GM11168 (cell line): Measurements from ENCODE around the gene CADPS.

Source experiments
- in situ Hi-C: fragments of 300-500 bp; cut with MboI; formaldehyde crosslinking; loops from one replicate; pipeline ENCODE4 v1.12.0; 2022; ENCODE audit warnings: low sequenced_read_pairs; ENCODE audit not compliant: unreplicated experiment

CADPS gene

DNA sequence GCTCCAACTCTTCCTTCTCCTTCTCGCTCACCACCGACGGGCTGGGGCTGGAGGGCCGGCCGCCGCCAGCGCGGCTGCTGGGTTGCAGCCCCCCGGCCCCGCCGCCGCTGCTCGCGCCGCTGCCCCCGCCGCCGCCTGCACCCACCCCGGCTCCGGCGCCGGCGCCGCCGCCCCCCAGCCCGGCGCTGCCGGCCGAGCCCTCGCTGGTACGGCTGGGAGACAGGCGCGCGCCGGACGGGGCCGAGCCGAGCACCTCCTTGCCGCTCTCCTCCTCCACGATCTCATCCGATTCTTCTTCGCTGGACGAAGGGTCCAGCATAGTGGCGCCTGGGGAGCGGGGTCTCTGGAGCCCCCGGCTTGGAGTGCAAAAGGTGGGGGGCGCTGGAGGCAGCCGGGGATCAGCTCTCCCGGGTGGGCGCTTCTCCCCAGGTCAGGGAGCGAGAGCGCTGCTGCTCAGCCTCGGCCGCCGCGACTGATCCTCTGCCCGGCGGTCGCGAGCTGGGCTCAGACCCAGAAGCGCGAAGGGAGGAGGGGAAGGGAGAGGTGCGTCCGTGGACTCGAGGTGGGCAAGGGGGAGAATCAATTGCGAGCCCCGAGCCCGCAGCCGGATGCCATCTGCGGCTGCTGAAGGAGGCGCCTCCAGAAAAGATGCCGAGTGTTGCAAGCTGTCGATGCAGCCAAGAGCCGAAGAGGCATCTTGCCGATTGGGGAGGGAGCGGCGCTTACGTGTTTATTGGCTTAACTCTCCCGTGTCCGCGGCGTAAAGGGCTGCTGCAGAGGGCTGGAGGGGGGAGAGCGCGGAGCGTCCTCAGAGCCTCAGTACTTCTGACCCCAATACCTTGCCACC, at the start of gene CADPS:
TSS of gene CADPS (minus strand) at position 706 of the 847 bp plus-strand sequence. CDS start at position 319, 387 bp downstream.
- in situ Hi-C loops, result no loop called here

DNA sequence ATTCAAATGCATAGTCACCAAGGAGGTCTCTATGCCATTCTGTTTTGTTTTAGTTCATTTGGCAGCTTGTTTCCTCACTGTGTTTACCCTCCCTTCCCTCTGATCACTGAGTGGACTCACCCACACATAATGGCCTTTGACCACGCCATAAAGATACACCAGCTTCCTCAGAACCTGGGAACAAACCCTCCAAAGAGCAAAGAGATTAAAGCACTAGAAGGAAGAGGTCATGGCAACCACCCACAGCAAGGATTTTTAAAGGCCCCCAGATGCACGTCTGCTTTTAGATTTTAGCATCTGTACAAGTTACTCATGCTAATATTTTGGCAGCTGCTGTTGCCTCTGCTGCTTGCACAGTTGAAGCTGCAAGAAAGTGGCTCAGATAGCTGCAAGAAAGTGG, 47.9 kb upstream of the CADPS start:
- in situ Hi-C loops, result no loop called here

DNA sequence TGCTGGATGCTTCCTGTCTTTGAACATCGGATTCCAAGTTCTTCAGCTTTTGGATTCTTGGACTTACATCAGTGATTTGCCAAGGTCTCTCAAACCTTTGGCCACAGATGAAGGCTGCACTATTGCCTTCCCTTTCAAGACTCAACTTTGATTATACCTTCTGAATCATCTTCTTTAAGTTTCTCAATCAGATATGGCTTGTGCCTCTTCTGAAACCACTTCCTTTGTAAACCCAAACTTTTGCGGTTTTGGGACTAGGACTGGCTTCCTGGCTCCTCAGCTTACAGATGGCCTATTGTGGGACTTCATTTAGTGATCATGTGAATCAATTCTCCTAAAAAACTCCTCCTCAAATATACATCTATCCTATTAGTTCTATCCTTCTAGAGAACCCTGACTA, 47.1 kb upstream of the CADPS start:
- in situ Hi-C loops, result no loop called here

DNA sequence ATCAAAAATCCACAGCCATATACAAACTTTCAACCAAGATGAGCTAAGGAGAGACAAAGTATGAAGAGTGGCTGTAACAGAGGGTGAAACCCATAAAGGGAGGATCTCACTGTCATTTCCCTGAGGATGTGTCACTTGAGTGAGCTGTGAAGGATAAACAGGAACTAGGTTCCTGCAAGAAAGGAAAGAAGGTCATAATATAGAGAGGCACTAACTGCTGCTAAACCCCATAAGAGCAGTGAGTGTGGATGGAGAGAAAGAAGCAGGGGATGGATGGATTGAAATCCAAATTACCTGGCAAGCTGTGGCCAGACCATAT, 45.2 kb upstream of the CADPS start:
- in situ Hi-C loops, result no loop called here

DNA sequence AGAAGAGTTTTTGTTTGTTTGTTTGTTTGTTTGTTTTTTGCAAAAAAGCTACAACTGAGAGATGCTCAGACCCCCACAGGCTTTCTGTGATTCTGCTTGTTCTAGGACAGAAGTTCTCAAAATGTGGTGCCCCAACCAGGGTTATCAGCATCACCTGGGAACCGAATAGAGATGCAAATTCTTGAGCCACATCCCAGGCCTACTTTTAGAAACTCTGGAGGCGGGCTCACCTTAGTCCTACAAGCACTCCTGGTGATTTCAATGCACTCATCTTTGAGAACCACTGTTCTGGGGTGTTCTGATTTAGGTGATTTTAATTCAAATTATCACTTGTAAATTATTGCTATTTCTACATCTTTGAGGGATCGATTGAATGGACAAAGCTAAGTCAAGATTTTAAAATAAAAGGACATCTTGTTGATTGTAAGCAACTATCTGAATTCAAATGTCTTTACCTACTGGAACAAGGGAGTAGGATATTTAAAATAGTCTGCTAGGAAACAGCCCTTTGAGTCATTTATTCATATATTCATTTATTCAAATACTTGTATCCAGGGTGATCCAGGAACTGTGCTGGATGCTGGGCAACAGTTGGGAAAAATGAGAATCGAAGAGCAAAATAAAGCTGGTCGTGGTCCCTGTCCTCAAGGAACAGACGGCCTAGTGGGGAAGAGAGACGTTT, 44.7 kb upstream of the CADPS start:
- in situ Hi-C loops, result no loop called here

DNA sequence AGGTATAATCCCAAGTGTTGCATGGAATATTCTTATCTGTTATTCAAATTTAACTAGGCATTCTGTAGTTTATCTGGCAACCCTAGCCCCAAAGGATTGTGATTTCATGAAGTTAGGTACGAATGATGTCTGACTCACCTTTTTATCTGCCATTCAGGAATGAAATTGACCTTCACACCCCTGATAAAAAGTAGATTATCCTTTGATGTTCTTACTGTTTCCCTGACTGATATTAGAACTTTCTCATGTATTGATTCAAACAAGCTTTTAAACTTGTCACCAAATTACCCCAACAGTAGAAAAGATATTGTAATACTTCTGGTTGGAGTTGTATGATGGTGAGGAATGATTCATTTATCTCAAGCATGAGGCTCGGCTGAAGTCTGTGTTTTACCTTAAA, 43.6 kb upstream of the CADPS start:
- in situ Hi-C loops, result no loop called here

DNA sequence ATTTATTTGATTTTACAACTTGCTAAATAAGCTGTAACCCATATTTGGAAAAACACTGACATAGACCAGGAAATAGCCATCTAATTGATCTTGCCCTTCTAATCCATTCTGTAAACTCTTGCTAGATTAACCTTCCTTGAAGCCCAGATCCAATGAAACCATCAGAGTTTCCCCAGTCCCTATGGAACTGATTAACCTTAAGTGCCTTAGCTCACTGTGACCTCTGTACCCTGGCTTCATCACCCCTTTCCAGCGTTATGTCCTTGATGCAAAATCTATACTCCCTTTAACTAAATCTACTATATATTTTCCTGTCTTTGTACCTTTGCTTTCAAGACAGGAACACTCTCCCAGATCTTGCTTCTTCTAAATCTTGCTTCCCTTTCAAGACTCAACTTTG, 42.9 kb upstream of the CADPS start:
- in situ Hi-C loops, result no loop called here

DNA sequence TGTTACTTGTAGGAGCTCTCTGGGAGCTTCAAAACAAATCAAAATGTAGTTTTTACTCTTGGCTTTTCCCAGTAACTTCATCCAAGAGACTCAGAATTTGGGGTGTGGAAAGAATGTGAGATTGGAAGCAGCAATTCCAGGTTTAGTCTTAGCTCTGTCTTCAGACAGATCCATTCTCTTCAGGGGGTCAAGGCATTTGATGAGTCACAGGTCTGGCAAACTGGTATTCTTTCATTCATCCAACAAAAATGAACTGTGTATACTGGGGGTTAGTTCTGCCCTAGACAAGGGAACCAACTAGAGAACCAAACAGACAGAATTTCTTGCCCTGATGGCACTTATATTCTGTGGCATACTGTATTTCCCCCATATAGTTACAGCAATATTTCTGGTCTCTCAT, 36.3 kb upstream of the CADPS start:
- in situ Hi-C loops, result no loop called here

DNA sequence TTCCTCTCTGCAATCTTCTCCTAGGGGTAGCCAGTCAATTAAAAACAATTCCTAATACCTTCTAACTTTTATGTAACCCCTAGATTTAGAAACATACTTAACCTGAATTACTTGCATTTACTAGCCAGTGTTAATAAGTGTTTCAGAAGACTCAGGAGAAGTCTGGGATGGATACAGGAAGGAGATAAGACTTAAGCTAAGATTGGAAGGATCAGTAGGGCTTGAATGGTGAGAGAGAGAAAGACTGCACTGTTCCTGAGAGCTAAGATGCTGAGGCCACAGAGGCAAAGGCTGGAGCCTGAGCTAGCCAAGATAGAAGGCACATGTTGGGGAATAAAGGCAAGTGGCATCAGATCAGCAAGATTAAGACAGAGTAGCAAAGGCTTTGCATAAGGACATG, 30.1 kb upstream of the CADPS start:
- in situ Hi-C loops, result no loop called here

DNA sequence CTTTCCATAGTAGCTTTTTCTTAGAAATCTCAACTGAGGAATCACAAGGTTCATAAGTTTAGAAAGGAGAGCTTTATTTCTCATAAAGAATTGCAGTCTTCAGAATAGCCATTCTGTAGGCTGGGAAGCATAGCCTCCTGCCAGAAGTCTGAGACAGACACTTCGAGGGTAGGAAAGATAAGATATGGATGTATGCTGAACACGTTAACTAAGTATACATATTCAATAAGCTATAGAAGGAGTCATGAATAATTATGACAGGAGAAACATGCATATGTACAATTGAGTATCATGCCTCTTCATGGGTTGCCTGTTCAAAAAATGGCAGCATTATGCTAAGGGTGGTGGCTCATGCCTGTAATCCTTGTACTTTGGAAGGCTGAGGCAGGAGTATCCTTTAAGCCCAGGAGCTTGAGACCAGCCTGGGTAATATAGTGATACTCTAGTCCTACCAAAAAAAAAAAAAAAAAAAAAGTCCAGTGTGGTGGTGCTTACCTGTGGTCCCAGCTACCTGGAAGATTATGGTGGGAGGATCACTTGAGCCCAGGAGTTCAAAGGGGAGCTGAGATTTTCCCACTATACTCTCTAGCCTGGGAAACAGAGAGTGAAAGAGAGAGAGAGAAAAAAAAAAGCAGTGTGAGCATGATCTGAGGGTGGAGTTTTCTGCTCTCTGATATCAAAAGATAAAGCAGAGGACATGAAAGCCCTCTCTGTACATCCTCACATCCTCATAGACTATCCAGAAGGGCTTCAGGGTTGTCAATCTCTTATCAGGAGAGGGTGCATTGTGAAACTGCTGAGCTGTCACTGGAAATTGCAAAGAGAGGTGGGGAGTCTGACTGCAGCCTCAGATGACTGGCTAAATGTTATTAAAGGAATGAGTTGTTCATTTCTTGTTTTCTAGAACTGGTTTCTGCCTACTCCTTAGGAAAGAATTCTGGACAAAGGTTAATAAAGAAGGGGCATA, 23.6 kb upstream of the CADPS start:
- in situ Hi-C loops, result no loop called here

DNA sequence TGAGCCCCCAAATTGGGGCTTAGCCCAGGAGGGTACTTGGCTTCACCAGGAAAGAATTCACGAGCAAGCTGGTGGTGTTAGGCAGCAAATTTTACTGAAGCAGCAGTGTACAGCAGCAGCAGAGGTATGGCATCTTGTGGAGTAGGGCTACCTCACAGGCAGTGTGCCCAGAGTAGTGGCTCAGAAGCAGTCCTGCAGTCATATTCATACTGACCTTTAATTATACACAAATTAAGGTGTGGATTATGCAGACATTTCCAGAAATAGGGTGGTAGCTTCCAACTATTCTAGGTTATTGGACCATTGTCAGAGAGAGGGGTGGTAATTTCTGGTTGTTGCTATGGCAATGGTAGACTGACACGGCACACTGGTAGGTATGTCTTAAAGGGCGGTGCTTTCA, 20.7 kb upstream of the CADPS start:
- in situ Hi-C loops, result no loop called here

DNA sequence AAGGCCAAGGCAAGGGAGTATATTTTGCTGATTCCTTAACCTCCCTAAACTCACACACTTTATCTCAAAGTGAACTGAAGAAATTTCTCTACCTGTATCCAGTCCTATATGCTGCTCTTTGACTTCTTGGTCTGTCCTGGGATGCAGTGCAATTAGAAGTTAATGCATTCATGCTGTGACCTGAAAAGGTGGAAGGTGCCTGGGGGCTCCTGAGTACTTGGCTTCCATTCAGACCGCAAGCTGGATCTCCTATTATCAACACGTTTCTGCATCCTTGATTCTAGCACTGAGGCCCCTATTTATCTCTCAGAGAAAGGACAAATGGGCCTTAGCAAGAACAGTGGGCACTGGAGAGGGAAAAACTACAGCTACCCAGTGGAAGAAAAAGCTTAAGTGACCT, 17.7 kb upstream of the CADPS start:
- in situ Hi-C loops, result no loop called here

DNA sequence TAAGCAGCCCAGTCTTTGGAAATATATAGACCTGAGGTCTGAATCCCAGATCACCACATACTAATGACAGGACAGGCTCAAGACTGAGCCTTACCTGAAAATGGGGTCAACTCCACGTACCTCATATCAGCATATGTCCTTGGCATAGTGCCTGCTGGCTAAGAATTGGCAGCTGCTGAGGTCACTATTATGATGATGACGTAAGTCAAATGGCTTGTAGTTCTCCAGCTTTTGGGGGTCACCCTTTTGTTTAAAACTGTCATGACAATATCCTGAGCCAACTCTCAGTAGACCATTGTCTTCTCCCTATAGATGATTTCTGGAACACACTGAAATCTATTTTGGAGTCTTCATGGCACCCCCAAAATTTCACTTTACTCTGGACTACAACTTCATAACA, 16.8 kb upstream of the CADPS start:
- in situ Hi-C loops, result no loop called here

DNA sequence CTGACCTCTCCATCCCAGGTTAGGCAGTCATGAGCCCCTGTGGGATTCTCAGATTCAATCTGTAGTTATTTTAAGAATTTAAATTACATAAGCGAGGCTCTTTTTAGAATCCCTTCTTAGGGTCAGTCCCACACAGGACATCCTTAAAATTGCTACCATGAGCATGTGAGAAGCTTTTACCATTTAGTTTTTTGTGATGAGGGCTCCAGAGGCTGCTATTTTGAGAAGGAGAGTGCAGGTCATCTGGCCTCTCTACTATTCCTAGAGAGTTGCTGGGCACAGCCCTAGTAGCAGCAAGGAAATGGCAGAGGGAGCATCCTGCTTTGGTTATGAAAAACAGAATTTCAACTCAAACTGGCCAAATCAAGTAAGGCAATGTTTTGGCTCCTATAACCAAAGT, 13.6 kb upstream of the CADPS start:
- in situ Hi-C loops, result no loop called here

DNA sequence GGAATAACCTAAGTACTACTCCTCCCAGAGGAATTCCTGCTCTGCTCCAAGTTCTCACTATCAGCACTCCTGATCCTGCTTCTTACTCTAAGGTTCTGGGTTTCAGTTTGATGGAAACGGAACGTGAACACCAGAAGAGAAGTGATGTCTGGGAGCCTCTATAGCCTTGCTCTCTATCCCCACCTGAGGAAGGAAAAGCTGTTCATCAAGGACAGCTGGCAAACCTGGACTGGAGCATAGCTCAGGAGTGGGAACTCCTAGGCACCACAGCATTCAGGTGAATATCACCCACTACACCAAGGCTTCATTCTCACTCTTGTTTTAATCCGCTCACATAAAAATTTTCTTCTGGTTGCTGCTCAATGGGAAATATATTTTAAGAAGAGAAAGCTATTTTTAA, 13.0 kb upstream of the CADPS start:
- in situ Hi-C loops, result no loop called here

DNA sequence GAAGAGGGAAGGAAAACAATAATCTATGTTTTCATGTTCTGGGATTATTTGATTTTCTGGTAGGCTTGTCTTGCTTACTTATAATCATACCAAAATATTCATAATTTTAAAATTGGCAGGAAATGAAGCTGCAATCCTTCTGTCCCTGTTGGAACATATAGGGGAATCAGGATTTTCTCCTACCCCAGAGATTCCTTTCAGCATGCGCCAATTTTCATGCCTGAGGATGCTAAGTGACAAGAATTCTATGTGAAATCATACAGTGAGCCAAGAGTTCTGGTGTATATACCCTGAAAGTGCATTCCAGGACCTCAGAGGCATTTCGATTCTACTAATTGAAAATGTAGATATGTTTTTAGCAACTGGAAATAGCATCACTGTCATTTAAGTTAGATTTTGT, 9.9 kb upstream of the CADPS start:
- in situ Hi-C loops, result no loop called here

DNA sequence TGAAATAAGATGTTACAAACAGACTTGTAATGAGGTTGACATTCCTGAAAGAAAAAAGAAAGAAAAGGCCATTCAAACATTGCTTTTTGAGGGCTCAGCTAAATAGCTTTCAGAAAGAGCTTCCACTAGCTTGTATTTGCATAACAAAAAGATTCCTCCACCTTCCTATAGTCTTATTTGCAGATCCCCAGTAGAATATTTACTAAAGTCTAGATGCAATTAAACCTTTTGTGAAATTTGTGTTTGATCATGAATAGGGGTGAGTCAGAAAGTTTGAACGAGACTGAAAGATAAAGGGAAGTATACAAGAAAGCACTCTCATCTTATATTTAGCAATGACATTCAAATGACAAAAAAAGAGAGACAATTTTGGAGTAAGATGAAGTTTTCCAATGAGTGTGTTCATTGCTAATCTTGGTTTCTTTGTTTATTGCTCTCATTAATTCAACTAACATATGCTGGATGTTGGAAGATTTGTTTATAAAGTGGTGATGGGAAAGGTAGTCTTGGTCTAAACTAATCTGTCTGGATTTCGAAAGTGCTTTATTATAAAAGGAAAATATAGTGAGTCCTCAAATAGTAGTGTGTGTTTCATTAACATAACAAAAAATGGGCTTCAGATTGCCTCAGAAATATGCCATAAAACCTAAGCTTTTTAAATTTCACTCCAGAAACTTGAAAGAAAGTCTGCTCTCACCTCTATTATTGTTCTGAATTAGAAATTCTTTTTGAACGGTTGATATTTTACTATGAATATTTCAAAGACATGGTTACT, 9.1 kb upstream of the CADPS start:
- in situ Hi-C loops, result no loop called here

DNA sequence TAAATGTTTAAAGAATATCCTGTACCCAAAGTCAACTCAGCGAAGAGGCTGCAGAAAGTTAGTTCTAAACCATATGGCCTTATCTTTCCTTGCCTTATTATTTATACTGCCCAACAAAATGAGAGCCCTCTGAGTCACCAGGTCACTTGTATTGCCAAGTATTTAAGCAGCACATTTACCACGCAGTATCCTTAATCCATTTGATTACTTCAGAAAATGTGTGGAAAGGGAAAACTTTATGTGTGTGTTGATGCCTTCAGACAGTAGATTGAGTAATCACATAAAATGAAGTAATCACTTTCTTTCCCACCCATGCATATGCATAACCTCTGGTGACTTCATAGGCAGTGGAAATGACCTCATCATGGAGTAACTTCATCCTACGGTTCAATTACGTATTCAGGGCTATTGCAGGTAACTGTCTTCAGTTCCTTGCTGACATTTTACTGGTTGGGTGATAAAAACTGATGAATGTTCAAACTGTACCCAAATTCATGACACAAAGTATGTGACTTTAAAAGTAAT, 7.5 kb upstream of the CADPS start:
- in situ Hi-C loops, result no loop called here

DNA sequence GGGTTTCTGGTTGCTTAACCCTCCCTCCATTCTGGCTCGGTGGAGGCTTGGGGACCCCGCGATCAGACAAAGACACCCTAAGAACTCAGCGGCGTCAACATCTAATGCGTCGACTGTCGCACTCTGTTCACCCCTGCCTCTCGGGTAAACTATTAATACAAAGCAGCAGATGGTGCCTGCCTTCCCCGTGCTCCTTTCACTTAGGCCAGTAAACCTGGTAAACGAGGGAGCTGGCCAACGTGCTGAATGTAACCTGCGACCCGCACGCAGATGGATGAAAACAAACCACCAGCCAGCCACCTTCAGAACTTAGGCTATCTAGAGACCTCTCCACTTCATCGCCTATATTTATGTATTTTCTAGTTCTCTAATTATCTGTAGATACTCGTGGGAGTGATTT, 848 bp upstream of the CADPS start:
- in situ Hi-C loops, result no loop called here

DNA sequence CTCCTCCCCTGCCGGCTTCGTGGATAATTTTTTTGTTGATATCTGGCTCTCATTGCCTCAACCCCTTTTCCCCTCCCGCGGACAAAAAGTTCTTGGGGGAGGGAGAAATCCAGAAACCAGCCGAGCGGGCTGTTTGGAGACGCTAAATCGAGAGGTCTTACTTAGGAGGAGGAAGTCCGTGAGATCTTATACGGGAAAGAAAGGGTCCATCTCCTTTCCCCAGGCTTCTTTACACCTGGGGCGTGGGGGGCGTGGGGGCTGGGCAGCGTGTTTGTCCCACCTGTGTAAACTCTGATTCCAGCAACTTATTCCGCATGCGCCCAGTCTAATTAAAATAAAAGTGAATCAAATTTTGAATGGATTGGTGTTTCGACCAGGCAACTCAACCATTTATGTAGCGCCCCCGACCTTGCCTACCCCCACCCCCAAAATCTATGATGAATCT, 364 bp upstream of the CADPS start:
- in situ Hi-C loops, result no loop called here
